HL-60/S4 treated with phorbol 12-myristate 13-acetate at 8.2 ng/mL for 4 days and 3 days (cell line): ENCODE results near the gene CCDC60.

Source experiments
- in situ Hi-C: fragments of 300-500 bp; cut with MboI; formaldehyde crosslinking; loops from 2 replicates; pipeline ENCODE4 v1.15.0; 2022; ENCODE audit warnings: low sequenced_read_pairs

CCDC60 gene

GRCh38 chr12:119383206-119383605 lies 48.7 kb downstream of the CCDC60 start:
- in situ Hi-C loops, result no loop called here

- in situ Hi-C loops, result no loop called here
Measured at GRCh38 chr12:119384340-119384739, 49.8 kb downstream of the CCDC60 start.

- in situ Hi-C loops, result no loop called here
Measured at GRCh38 chr12:119385659-119386058, 51.1 kb downstream of the CCDC60 start.

- in situ Hi-C loops, result no loop called here
Measured at GRCh38 chr12:119389687-119390086, 55.2 kb downstream of the CCDC60 start.

- in situ Hi-C loops, result no loop called here
Measured at GRCh38 chr12:119391673-119392072, 57.1 kb downstream of the CCDC60 start.

GRCh38 chr12:119393677-119394076 lies 59.1 kb downstream of the CCDC60 start:
- in situ Hi-C loops, result no loop called here

GRCh38 chr12:119397540-119397939 lies 63.0 kb downstream of the CCDC60 start:
- in situ Hi-C loops, result no loop called here

GRCh38 chr12:119398190-119398589 lies 63.7 kb downstream of the CCDC60 start:
- in situ Hi-C loops, result no loop called here

GRCh38 chr12:119399301-119399700 lies 64.8 kb downstream of the CCDC60 start:
- in situ Hi-C loops, result no loop called here

GRCh38 chr12:119406308-119406707 lies 71.8 kb downstream of the CCDC60 start:
- in situ Hi-C loops, result no loop called here

- in situ Hi-C loops, result no loop called here
Measured at GRCh38 chr12:119406811-119407210, 72.3 kb downstream of the CCDC60 start.

GRCh38 chr12:119409043-119409442 lies 74.5 kb downstream of the CCDC60 start:
- in situ Hi-C loops, result no loop called here

- in situ Hi-C loops, result no loop called here
Measured at GRCh38 chr12:119410396-119410795, 75.9 kb downstream of the CCDC60 start.

GRCh38 chr12:119412306-119412705 lies 77.8 kb downstream of the CCDC60 start:
- in situ Hi-C loops, result no loop called here

GRCh38 chr12:119412811-119413794 lies 78.6 kb downstream of the CCDC60 start:
- in situ Hi-C loops, result no loop called here

GRCh38 chr12:119415714-119416113 lies 81.2 kb downstream of the CCDC60 start:
- in situ Hi-C loops, result no loop called here

- in situ Hi-C loops, result no loop called here
Measured at GRCh38 chr12:119417440-119417839, 82.9 kb downstream of the CCDC60 start.

GRCh38 chr12:119419381-119419780 lies 84.9 kb downstream of the CCDC60 start:
- in situ Hi-C loops, result no loop called here

- in situ Hi-C loops, result no loop called here
Measured at GRCh38 chr12:119423285-119423684, 88.8 kb downstream of the CCDC60 start.

GRCh38 chr12:119425623-119426022 lies 91.1 kb downstream of the CCDC60 start:
- in situ Hi-C loops, result no loop called here

GRCh38 chr12:119431151-119431550 lies 96.6 kb downstream of the CCDC60 start:
- in situ Hi-C loops, result no loop called here

- in situ Hi-C loops, result no loop called here
Measured at GRCh38 chr12:119432949-119433348, 98.4 kb downstream of the CCDC60 start.
